ENCODE results near the gene SRGAP2B.
"Not testable (repeated sequence)": the region's sequence is repeated elsewhere in the genome, so short reads cannot be mapped to it uniquely, and the experiment has no call there.

DNA sequence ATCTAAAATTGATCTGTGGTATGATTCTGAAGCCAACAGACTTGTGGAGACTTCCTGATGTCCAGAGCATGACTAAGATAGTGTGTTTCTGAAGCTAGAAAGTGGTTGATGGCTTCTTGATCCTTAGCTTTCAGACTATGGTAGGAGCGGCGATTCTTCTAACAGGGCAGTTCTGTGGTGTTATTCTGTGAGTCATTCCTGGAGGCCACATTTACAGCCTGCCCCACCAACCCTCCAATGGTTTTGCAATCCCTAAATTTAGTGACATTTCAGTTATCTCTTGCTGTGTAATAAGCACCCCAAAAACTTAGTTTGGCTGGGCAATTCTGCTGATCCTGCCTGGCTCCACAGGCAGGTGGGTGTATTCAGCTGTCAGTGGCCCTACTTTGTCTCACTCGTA is 24.7 kb upstream of the SRGAP2B start:
- TF ChIP-seq, protein P1, sequence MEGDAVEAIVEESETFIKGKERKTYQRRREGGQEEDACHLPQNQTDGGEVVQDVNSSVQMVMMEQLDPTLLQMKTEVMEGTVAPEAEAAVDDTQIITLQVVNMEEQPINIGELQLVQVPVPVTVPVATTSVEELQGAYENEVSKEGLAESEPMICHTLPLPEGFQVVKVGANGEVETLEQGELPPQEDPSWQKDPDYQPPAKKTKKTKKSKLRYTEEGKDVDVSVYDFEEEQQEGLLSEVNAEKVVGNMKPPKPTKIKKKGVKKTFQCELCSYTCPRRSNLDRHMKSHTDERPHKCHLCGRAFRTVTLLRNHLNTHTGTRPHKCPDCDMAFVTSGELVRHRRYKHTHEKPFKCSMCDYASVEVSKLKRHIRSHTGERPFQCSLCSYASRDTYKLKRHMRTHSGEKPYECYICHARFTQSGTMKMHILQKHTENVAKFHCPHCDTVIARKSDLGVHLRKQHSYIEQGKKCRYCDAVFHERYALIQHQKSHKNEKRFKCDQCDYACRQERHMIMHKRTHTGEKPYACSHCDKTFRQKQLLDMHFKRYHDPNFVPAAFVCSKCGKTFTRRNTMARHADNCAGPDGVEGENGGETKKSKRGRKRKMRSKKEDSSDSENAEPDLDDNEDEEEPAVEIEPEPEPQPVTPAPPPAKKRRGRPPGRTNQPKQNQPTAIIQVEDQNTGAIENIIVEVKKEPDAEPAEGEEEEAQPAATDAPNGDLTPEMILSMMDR (IDR thresholded peaks at IDR 0.05; ENCODE audit: low read depth, low read length, poor library complexity, severe bottlenecking) = not testable (repeated sequence)
- not testable (repeated sequence) for TF ChIP-seq EZH2phosphoT487 (IDR thresholded peaks at IDR 0.05; ENCODE audit: borderline replicate concordance, low read length)

All from DOHH2 (cell line).